Measurements from ENCODE around the gene PCDH15. TPM values are rescaled to one million over a fixed set of nuclear protein-coding genes. Genes with fewer than 3 reads are reported as not detected.

PCDH15 gene
- total RNA-seq, 1 experiment from 2014 or later, result not detected

DNA sequence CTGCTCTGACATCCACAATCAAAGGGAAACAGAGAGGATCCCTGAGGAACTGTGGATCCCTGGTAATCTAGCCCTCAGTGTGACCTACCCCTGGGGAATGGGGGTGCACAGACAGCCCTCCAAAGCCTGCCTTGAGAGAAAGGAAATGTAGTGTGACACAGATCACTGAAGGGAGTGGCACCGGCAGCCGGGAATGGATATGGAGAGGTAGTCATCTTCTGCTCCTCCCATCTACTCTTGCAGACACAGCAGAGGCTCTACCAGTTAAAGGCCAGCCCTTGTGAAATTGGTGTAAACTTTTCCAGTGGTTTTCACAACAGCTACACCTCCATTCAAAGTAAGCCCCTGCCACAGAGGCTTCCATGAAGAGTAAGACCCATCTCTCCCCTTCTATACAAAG lies 144.4 kb downstream of the PCDH15 start:
- Histone ChIP-seq H3K27ac (ENCODE audit: low read depth, low read length, poor library complexity, severe bottlenecking) (no peak overlapping the region), H3K36me3 (ENCODE audit: insufficient read depth, low read length, poor library complexity, severe bottlenecking) (no peaks in the 10 kb centered on the region), H3K27me3 (replicated peaks; ENCODE audit: insufficient read depth, low read depth, low read length, poor library complexity) (no peaks in the 10 kb centered on the region), H3K4me1 (ENCODE audit: insufficient read depth, low read length, poor library complexity, severe bottlenecking) (no peaks in the 10 kb centered on the region), H3K9me3 (ENCODE audit: low read depth, low read length, poor library complexity, severe bottlenecking) (peaks cover 29% of the 10 kb centered on the region), H3K4me3 (ENCODE audit: low read depth, low read length, poor library complexity, severe bottlenecking) (no peak overlapping the region)
- no TSS peak for BruUV-seq (replicated peaks)
- TF ChIP-seq, protein P1, sequence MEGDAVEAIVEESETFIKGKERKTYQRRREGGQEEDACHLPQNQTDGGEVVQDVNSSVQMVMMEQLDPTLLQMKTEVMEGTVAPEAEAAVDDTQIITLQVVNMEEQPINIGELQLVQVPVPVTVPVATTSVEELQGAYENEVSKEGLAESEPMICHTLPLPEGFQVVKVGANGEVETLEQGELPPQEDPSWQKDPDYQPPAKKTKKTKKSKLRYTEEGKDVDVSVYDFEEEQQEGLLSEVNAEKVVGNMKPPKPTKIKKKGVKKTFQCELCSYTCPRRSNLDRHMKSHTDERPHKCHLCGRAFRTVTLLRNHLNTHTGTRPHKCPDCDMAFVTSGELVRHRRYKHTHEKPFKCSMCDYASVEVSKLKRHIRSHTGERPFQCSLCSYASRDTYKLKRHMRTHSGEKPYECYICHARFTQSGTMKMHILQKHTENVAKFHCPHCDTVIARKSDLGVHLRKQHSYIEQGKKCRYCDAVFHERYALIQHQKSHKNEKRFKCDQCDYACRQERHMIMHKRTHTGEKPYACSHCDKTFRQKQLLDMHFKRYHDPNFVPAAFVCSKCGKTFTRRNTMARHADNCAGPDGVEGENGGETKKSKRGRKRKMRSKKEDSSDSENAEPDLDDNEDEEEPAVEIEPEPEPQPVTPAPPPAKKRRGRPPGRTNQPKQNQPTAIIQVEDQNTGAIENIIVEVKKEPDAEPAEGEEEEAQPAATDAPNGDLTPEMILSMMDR (conservative IDR thresholded peaks at IDR 0.05; ENCODE audit: low read depth, low read length), result no peak
- no peak for TF ChIP-seq EZH2 (IDR thresholded peaks at IDR 0.05; ENCODE audit: borderline replicate concordance, low read depth, low read length, poor library complexity, severe bottlenecking)
- DNase-seq (ENCODE audit: low spot score), result no peak
- intact Hi-C loops (cut with micrococcal nuclease; ENCODE audit: unreplicated experiment), result no loop called here
- ChIA-PET POLR2A (ENCODE audit: low non-redundant PET) (no interaction called here), CTCF (no interaction called here)

- Histone ChIP-seq H3K27me3 (replicated peaks; ENCODE audit: insufficient read depth, low read depth, low read length, poor library complexity) (no peaks in the 10 kb centered on the region), H3K4me1 (ENCODE audit: insufficient read depth, low read length, poor library complexity, severe bottlenecking) (no peaks in the 10 kb centered on the region), H3K9me3 (ENCODE audit: low read depth, low read length, poor library complexity, severe bottlenecking) (peaks cover 22% of the 10 kb centered on the region), H3K4me3 (ENCODE audit: low read depth, low read length, poor library complexity, severe bottlenecking) (no peak overlapping the region), H3K27ac (ENCODE audit: low read depth, low read length, poor library complexity, severe bottlenecking) (no peak overlapping the region), H3K36me3 (ENCODE audit: insufficient read depth, low read length, poor library complexity, severe bottlenecking) (no peaks in the 10 kb centered on the region)
- DNase-seq (ENCODE audit: low spot score), result no peak
- CTCF ChIA-PET, result no interaction called here
- intact Hi-C loops (cut with micrococcal nuclease; ENCODE audit: unreplicated experiment), result no loop called here
- POLR2A ChIA-PET (ENCODE audit: low non-redundant PET), result no interaction called here
- BruUV-seq (replicated peaks), result no TSS peak
- TF ChIP-seq, protein P1 (conservative IDR thresholded peaks at IDR 0.05; ENCODE audit: low read depth, low read length), result no peak
- no peak for TF ChIP-seq EZH2 (IDR thresholded peaks at IDR 0.05; ENCODE audit: borderline replicate concordance, low read depth, low read length, poor library complexity, severe bottlenecking)
Observed at GRCh38 chr10:54653518-54653917, 147.5 kb downstream of the PCDH15 start.

- no TSS peak for BruUV-seq (replicated peaks)
- H3K9me3 ChIP-seq (ENCODE audit: low read depth, low read length, poor library complexity, severe bottlenecking), result peaks cover 9% of the 10 kb centered on the region
- H3K27me3 ChIP-seq (replicated peaks; ENCODE audit: insufficient read depth, low read depth, low read length, poor library complexity), result no peaks in the 10 kb centered on the region
- H3K36me3 ChIP-seq (ENCODE audit: insufficient read depth, low read length, poor library complexity, severe bottlenecking), result no peaks in the 10 kb centered on the region
- H3K27ac ChIP-seq (ENCODE audit: low read depth, low read length, poor library complexity, severe bottlenecking), result no peak overlapping the region
- no peaks in the 10 kb centered on the region for H3K4me1 ChIP-seq (ENCODE audit: insufficient read depth, low read length, poor library complexity, severe bottlenecking)
- no peak for DNase-seq (ENCODE audit: low spot score)
- intact Hi-C loops (cut with micrococcal nuclease; ENCODE audit: unreplicated experiment), result no loop called here
- CTCF ChIA-PET, result no interaction called here
- TF ChIP-seq, protein P1 (conservative IDR thresholded peaks at IDR 0.05; ENCODE audit: low read depth, low read length), result no peak
- TF ChIP-seq EZH2 (IDR thresholded peaks at IDR 0.05; ENCODE audit: borderline replicate concordance, low read depth, low read length, poor library complexity, severe bottlenecking), result no peak
- POLR2A ChIA-PET (ENCODE audit: low non-redundant PET), result no interaction called here
- no peak overlapping the region for H3K4me3 ChIP-seq (ENCODE audit: low read depth, low read length, poor library complexity, severe bottlenecking)
Observed at GRCh38 chr10:54650547-54650946, 150.5 kb downstream of the PCDH15 start.

All from A673 (cell line).